Psoas muscle (tissue), 8 donors: Measurements from ENCODE around the gene SYT2. TPM values are rescaled to one million over a fixed set of nuclear protein-coding genes. Genes with fewer than 3 reads are reported as not detected.

Experiments
- ATAC-seq, 4 donors: fragments of 200-7000 bp; cut with Tn5 transposase; one replicate each; pipeline ENCODE4 v1.9.1; 2020; ENCODE audit warnings: moderate library complexity in 3 of 4, mild to moderate bottlenecking in 2 of 4
- DNase-seq, 2 donors: peaks; one replicate each; pipeline ENCODE4 v3.0.0-alpha.2; 2020
- H3K27ac ChIP-seq: fragments of 200-600 bp; one replicate; pipeline ENCODE4 v1.8.0; 2022
- H3K27me3 ChIP-seq, 3 donors: fragments of 200-600 bp in 1 of 3; one replicate each; pipeline versions ENCODE4 v1.6.1 to v1.8.0; 2013 to 2022; ENCODE audit warnings: low read length in 2 of 3, mild to moderate bottlenecking in 2 of 3, moderate library complexity in 1 of 3; ENCODE audit not compliant: insufficient read depth in 3 of 3
- H3K36me3 ChIP-seq, 2 donors: fragments of 200-600 bp in 1 of 2; one replicate each; pipeline versions ENCODE4 v1.6.1 to v1.8.0; 2013 to 2022; ENCODE audit warnings: low read depth in 1 of 2, mild to moderate bottlenecking in 1 of 2, moderate library complexity in 1 of 2; ENCODE audit not compliant: insufficient read depth in 1 of 2
- H3K4me1 ChIP-seq: fragments of 200-600 bp; one replicate; pipeline ENCODE4 v1.8.0; 2022
- H3K4me3 ChIP-seq: fragments of 200-600 bp; one replicate; pipeline ENCODE4 v1.8.0; 2022; ENCODE audit warnings: mild to moderate bottlenecking
- H3K9me3 ChIP-seq: fragments of 200-600 bp; one replicate; pipeline ENCODE4 v1.8.0; 2022
- CTCF ChIP-seq: fragments of 200-600 bp; IDR thresholded peaks from one replicate; pipeline ENCODE4 v1.8.0; 2022; ENCODE audit warnings: antibody characterized with exemption
- WGBS, 3 donors: extraction: QIAGEN DNeasy Blood & Tissue Kit; methylation state at CpG; one replicate each; pipeline versions ENCODE4 v1.1.6 to v1.1.7; 2013; 5-methylcytosine and 5-hydroxymethylcytosine counted together
- intact Hi-C, 2 donors: fragments of 100-400 bp; cut with DNase I; formaldehyde crosslinking; loops; one replicate each; pipeline versions ENCODE4 v1.11.0 to v1.14.2; 2022
- polyA plus RNA-seq, 3 donors: library from polyadenylated mRNA; stranded (reverse); fragments of 200-250 nt; gene quantifications; one replicate each; pipeline ENCODE4 v1.2.3, GENCODE V29; 2013
- total RNA-seq, 4 donors: library from RNA; stranded (reverse); fragmentation: NEBNext Ultra II Directional in 2 of 4; extraction: Animal tissue kit (Norgen Biotek cat#: 25700) in 2 of 4; gene quantifications; one replicate each; pipeline versions ENCODE4 v1.2.1 to v1.2.4, GENCODE V29; 2021 to 2023
- donor health status: healthy with polysubstance abuse.
- donor health status: DM: no; HTN: no; CAD: no; lungs with moderate emphysema.
- donor health status: Bipolar disorder and iron deficiency.
- donor health status: healthy.
- donor health status: DM: yes; HTN: yes; CAD: no.
- donor health status: DM: no; HTN: no; CAD: no.
- donor health status: DM: no; HTN: no; CAD: no.
- donor health status: DM: yes; HTN: yes; CAD: no.

The SYT2 gene
- total and polyA plus RNA-seq, 7 donors = 0.01 to 0.02 TPM; not detected in 5

GRCh38 chr1:202591515-202591914, 118.7 kb downstream of the SYT2 start:
- Histone ChIP-seq H3K4me1 (peaks cover 53% of the 10 kb centered on the region), H3K27me3 (no peaks in the 10 kb centered on the region), H3K36me3 (peaks cover 0 to 7% of the 10 kb centered on the region in 2 donors), H3K4me3 (no peak overlapping the region), H3K9me3 (no peaks in the 10 kb centered on the region), H3K27ac (no peak overlapping the region)
- ATAC-seq = no peak
- 91 to 93% (median 92%) methylated on average over 7 of the region's 7 CpGs for WGBS, 3 donors
- no peak for DNase-seq
- intact Hi-C loops = no loop called here
- no peak for TF ChIP-seq CTCF

GRCh38 chr1:202590975-202591411, 119.3 kb downstream of the SYT2 start:
- no peak for ATAC-seq
- peaks cover 0 to 7% of the 10 kb centered on the region in 2 donors for H3K36me3 ChIP-seq
- H3K27me3 ChIP-seq = no peaks in the 10 kb centered on the region
- peak overlapping the region; percentile 91 for H3K27ac ChIP-seq
- intact Hi-C loops = no loop called here
- no peak overlapping the region for H3K4me3 ChIP-seq
- WGBS, 3 donors = 73 to 93% (median 78%) methylated on average over 5 of the region's 5 CpGs
- TF ChIP-seq CTCF = no peak
- no peaks in the 10 kb centered on the region for H3K9me3 ChIP-seq
- peaks cover 59% of the 10 kb centered on the region for H3K4me1 ChIP-seq
- no peak for DNase-seq

GRCh38 chr1:202590126-202590525, 120.1 kb downstream of the SYT2 start:
- WGBS, 3 donors = 82 to 93% (median 87%) methylated on average over 4 of the region's 4 CpGs
- intact Hi-C loops = no loop called here

GRCh38 chr1:202589190-202589930, 120.9 kb downstream of the SYT2 start:
- ATAC-seq = peak; percentile 95 to 97 (median 96)
- H3K4me1 ChIP-seq = peaks cover 69% of the 10 kb centered on the region
- no peaks in the 10 kb centered on the region for H3K27me3 ChIP-seq

More at GRCh38 chr1:202590126-202590525, 120.1 kb downstream of the SYT2 start:
- peaks cover 0 to 7% of the 10 kb centered on the region in 2 donors for H3K36me3 ChIP-seq
- no peak overlapping the region for H3K4me3 ChIP-seq
- ATAC-seq = no peak
- no peaks in the 10 kb centered on the region for H3K27me3 ChIP-seq
- H3K4me1 ChIP-seq = peaks cover 65% of the 10 kb centered on the region
- H3K27ac ChIP-seq = peak overlapping the region; percentile 91
- DNase-seq = no peak
- no peaks in the 10 kb centered on the region for H3K9me3 ChIP-seq
- TF ChIP-seq CTCF = no peak

More at GRCh38 chr1:202589190-202589930, 120.9 kb downstream of the SYT2 start:
- 8 to 18% (median 12%) methylated on average over 8 of the region's 8 CpGs for WGBS, 3 donors
- no peak for TF ChIP-seq CTCF
- DNase-seq = peak; percentile 88 to 95
- Histone ChIP-seq H3K36me3 (peaks cover 0 to 12% of the 10 kb centered on the region in 2 donors), H3K9me3 (no peaks in the 10 kb centered on the region), H3K4me3 (no peak overlapping the region), H3K27ac (peak overlapping the region; percentile 91)
- intact Hi-C loops = loop anchor here in 1 of 2 donors (10.0 kb wide), 1 partner anchor 245 kb away; the partner anchor contains the start of genes PPP1R12B and UBE2T
